Measurements from ENCODE around the gene SLC25A1. TPM values are rescaled to one million over a fixed set of nuclear protein-coding genes. Genes with fewer than 3 reads are reported as not detected.

SLC25A1 gene
- total and polyA plus RNA-seq, 2 of the 4 experiments (the other 2 are of a cell fraction) = 41.0 to 56.5 TPM

DNA sequence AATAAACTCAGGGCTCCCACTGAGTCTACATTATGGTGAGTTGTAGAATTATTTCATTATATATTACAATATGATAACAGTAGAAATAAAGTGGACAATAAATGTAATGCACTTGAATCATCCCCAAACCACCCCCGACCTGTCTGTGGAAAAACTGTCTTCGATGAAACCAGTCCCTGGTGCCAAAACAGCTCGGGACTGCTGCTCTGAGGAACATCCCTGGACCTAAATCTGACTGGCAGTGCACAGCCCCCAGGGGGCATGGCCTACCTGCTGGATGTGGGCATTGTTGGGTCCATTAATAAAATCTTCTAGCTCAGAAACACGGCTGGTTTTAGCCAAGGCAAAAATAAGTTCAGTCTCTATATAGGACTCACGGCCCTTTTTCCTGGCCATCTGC lies 29.3 kb upstream of the SLC25A1 start:
- in situ Hi-C loops (cut with MboI; ENCODE audit: low sequenced_read_pairs) = no loop called here

More for the DNA sequence above, 29.3 kb upstream of the SLC25A1 start:
- no peak overlapping the region for H4K91ac ChIP-seq (ENCODE audit: insufficient read depth, low read depth, low read length)
- no peaks in the 10 kb centered on the region for H3K9me3 ChIP-seq (ENCODE audit: control insufficient read depth, insufficient read depth, low read length)
- no peaks in the 10 kb centered on the region for H4K20me1 ChIP-seq (ENCODE audit: insufficient read depth, low read length)
- BruUV-seq (replicated peaks) = no TSS peak
- no peak overlapping the region for H2AK5ac ChIP-seq (ENCODE audit: low read depth, low read length)
- H2BK120ac ChIP-seq (ENCODE audit: low read depth, low read length) = no peak overlapping the region
- H3K36me3 ChIP-seq (ENCODE audit: control insufficient read depth, insufficient read depth, low read length) = peaks cover 5% of the 10 kb centered on the region; the same call in 1 of the 2 replicates
- H2BK20ac ChIP-seq (ENCODE audit: low read depth, low read length) = no peak overlapping the region
- H3K4me3 ChIP-seq (ENCODE audit: insufficient read depth, low read depth, low read length) = no peak overlapping the region
- TF ChIP-seq FOS (IDR thresholded peaks at IDR 0.05; ENCODE audit: low read depth, low read length) (no peak), CEBPB (IDR thresholded peaks at IDR 0.05; ENCODE audit: low read depth, low read length) (no peak), CHD1 (IDR thresholded peaks at IDR 0.05; ENCODE audit: low read depth, low read length) (no peak), NFE2L2 (IDR thresholded peaks at IDR 0.05; ENCODE audit: low read depth, low read length) (no peak), MAZ (IDR thresholded peaks at IDR 0.05; ENCODE audit: borderline replicate concordance, low read depth, low read length) (no peak), MAFK (IDR thresholded peaks at IDR 0.05; ENCODE audit: low read depth, low read length) (no peak), USF2 (IDR thresholded peaks at IDR 0.05; ENCODE audit: low read depth, low read length) (no peak), RAD21 (IDR thresholded peaks at IDR 0.05; ENCODE audit: low read length) (no peak), POLR2A (IDR thresholded peaks at IDR 0.05; ENCODE audit: low read depth, low read length) (no peak), SMC3 (IDR thresholded peaks at IDR 0.05; ENCODE audit: low read depth, low read length) (no peak), RCOR1 (IDR thresholded peaks at IDR 0.05; ENCODE audit: insufficient replicate concordance, low read length) (no peak)
- TF ChIP-seq, protein P1, sequence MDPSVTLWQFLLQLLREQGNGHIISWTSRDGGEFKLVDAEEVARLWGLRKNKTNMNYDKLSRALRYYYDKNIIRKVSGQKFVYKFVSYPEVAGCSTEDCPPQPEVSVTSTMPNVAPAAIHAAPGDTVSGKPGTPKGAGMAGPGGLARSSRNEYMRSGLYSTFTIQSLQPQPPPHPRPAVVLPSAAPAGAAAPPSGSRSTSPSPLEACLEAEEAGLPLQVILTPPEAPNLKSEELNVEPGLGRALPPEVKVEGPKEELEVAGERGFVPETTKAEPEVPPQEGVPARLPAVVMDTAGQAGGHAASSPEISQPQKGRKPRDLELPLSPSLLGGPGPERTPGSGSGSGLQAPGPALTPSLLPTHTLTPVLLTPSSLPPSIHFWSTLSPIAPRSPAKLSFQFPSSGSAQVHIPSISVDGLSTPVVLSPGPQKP (IDR thresholded peaks at IDR 0.05; ENCODE audit: borderline replicate concordance, low read depth, low read length) = no peak
- TF ChIP-seq, protein P2, sequence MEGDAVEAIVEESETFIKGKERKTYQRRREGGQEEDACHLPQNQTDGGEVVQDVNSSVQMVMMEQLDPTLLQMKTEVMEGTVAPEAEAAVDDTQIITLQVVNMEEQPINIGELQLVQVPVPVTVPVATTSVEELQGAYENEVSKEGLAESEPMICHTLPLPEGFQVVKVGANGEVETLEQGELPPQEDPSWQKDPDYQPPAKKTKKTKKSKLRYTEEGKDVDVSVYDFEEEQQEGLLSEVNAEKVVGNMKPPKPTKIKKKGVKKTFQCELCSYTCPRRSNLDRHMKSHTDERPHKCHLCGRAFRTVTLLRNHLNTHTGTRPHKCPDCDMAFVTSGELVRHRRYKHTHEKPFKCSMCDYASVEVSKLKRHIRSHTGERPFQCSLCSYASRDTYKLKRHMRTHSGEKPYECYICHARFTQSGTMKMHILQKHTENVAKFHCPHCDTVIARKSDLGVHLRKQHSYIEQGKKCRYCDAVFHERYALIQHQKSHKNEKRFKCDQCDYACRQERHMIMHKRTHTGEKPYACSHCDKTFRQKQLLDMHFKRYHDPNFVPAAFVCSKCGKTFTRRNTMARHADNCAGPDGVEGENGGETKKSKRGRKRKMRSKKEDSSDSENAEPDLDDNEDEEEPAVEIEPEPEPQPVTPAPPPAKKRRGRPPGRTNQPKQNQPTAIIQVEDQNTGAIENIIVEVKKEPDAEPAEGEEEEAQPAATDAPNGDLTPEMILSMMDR (conservative IDR thresholded peaks at IDR 0.05; ENCODE audit: low read depth, low read length) = no peak
- H3K79me1 ChIP-seq (ENCODE audit: low read depth in 1 of 2, low read length in 2 of 2) = no peaks in the 10 kb centered on the region
- H3K56ac ChIP-seq (ENCODE audit: extremely low read depth, insufficient read depth, low read length) = no peak overlapping the region
- H4K5ac ChIP-seq (ENCODE audit: low read depth, low read length) = no peak overlapping the region
- H3K4ac ChIP-seq (ENCODE audit: low read depth, low read length) = no peak overlapping the region
- H2BK5ac ChIP-seq (ENCODE audit: low read depth, low read length, poor library complexity, severe bottlenecking) = no peak overlapping the region
- H3K27me3 ChIP-seq (ENCODE audit: control insufficient read depth, insufficient read depth, low read length) = no peaks in the 10 kb centered on the region
- no peaks in the 10 kb centered on the region for H3K4me1 ChIP-seq (ENCODE audit: control insufficient read depth, insufficient read depth, low read length)
- intact Hi-C loops (cut with micrococcal nuclease) (no loop called here), dilution Hi-C loops (cut with HindIII; ENCODE audit: low sequenced_read_pairs, unreplicated experiment) (no loop called here)
- no peak overlapping the region for H2AFZ ChIP-seq (replicated peaks; ENCODE audit: low read length, poor library complexity)
- no peak overlapping the region for H3K18ac ChIP-seq (ENCODE audit: low read depth, low read length)
- ATAC-seq (ENCODE audit: low read depth) (no peak), DNase-seq (no peak)
- H4K8ac ChIP-seq (ENCODE audit: low read depth in 2 of 2, low read length in 2 of 2) = no peak overlapping the region
- ChIA-PET POLR2A (ENCODE audit: unreplicated experiment) (no interaction called here), CTCF (no interaction called here)
- H3K9me1 ChIP-seq (ENCODE audit: insufficient read depth, low read length) = no peaks in the 10 kb centered on the region
- no peak overlapping the region for H3K9ac ChIP-seq (ENCODE audit: low read depth, low read length)
- no peak overlapping the region for H2BK15ac ChIP-seq (ENCODE audit: low read depth, low read length)
- WGBS, 2 experiments (ENCODE audit: extremely low coverage in 2 of 2, insufficient read length in 1 of 2) = no CpG with 5 or more reads among the region's 5 CpGs
- H3K27ac ChIP-seq (ENCODE audit: insufficient read depth, low read length) = no peak overlapping the region
- H3K14ac ChIP-seq (replicated peaks; ENCODE audit: low read depth, low read length) = no peak overlapping the region
- no peak overlapping the region for H3K23ac ChIP-seq (ENCODE audit: low read depth, low read length)
- no peak overlapping the region for H2AK9ac ChIP-seq (replicated peaks; ENCODE audit: low read depth, low read length, poor library complexity)
- H3K4me2 ChIP-seq (ENCODE audit: low read depth, low read length) = no peak overlapping the region
